GM12878 (cell line): ENCODE data around the gene CACTIN. TPM values are rescaled to one million over a fixed set of nuclear protein-coding genes. Genes with fewer than 3 reads are reported as not detected.
A peak's percentile ranks its signal among the peaks of the same experiment; 100 is the strongest.

Experiments used
- ATAC-seq: fragments of 200-7000 bp; cut with Tn5 transposase; 3 replicates; pipeline ENCODE4 v1.9.1; 2020; ENCODE audit warnings: mild to moderate bottlenecking, moderate library complexity
- BruUV-seq: library from RNA; stranded (reverse); fragments of 400-500 nt; replicated peaks from 2 replicates; lab custom pipeline; 2021; lab: Mats Ljungman, UMichigan
- CTCF ChIA-PET: fragments of 300-600 bp; sonication (Branson Sonifier 250); formaldehyde crosslinking; extraction: SDS; loops from one replicate; lab custom pipeline; 2021; ENCODE audit warnings: inconsistent platforms; lab: Yijun Ruan, JAX
- POLR2A ChIA-PET: fragments of 350-600 bp; formaldehyde crosslinking; extraction: SDS; loops from one replicate; lab custom pipeline; 2021; ENCODE audit warnings: inconsistent platforms; lab: Charles Lee
- RAD21 ChIA-PET: fragments of 300-600 bp; sonication (Branson Sonifier 250); formaldehyde crosslinking; loops from one replicate; lab custom pipeline; 2023; ENCODE audit warnings: antibody characterized with exemption; ENCODE audit not compliant: unreplicated experiment; lab: Charles Lee
- SMC1A ChIA-PET: fragments of 300-600 bp; sonication (Branson Sonifier 250); formaldehyde crosslinking; loops from one replicate; lab custom pipeline; 2023; ENCODE audit not compliant: unreplicated experiment, uncharacterized antibody; lab: Charles Lee
- DNase-seq: peaks from one replicate; pipeline ENCODE4 v3.0.0-alpha.2; 2011; ENCODE audit warnings: low read depth, low spot score
- FAIRE-seq: peaks from 3 replicates; lab custom pipeline; 2011; peaks lifted over from hg19 to GRCh38; lab: Jason Lieb, UNC
- H2AFZ ChIP-seq: 2 replicates; pipeline ENCODE4 v1.6.0; 2011; ENCODE audit warnings: low read depth, low read length, control low read depth; ENCODE audit not compliant: control insufficient read depth
- H3K27ac ChIP-seq: 2 replicates; pipeline ENCODE4 v1.5.1; 2011; ENCODE audit warnings: control low read depth; ENCODE audit not compliant: control insufficient read depth, insufficient read depth
- H3K27me3 ChIP-seq, 2 experiments: replicated peaks in 1 of 2; 2 replicates each; pipeline versions ENCODE4 v1.6.0 to v1.6.1; 2011; ENCODE audit warnings: low read length in 1 of 2; ENCODE audit not compliant: control insufficient read depth in 2 of 2, insufficient read depth in 2 of 2
- H3K36me3 ChIP-seq, 2 experiments: 2 replicates each; pipeline ENCODE4 v1.5.1; 2011; ENCODE audit warnings: low read length in 1 of 2; ENCODE audit not compliant: control insufficient read depth in 2 of 2, insufficient read depth in 2 of 2
- H3K4me1 ChIP-seq: 2 replicates; pipeline ENCODE4 v1.6.1; 2011; ENCODE audit warnings: mild to moderate bottlenecking, low read length, moderate library complexity, mixed read lengths; ENCODE audit not compliant: control insufficient read depth, insufficient read depth
- H3K4me2 ChIP-seq: 2 replicates; pipeline ENCODE4 v1.6.0; 2011; ENCODE audit warnings: control low read depth; ENCODE audit not compliant: control insufficient read depth, insufficient read depth
- H3K4me3 ChIP-seq: fragments of 200-600 bp; sonication (generic); 2 replicates; pipeline ENCODE4 v1.5.1; 2016
- H3K79me2 ChIP-seq: 2 replicates; pipeline ENCODE4 v1.6.0; 2011; ENCODE audit warnings: low read length; ENCODE audit not compliant: control insufficient read depth, insufficient read depth
- H3K9ac ChIP-seq: 2 replicates; pipeline ENCODE4 v1.8.0; 2011; ENCODE audit warnings: low read length, control low read depth, mixed read lengths; ENCODE audit not compliant: control insufficient read depth, insufficient read depth
- H3K9me3 ChIP-seq: replicated peaks from 3 replicates; pipeline ENCODE4 v1.5.1; 2011; ENCODE audit warnings: mild to moderate bottlenecking, low read length; ENCODE audit not compliant: control insufficient read depth, insufficient read depth
- H4K20me1 ChIP-seq: 2 replicates; pipeline ENCODE4 v1.6.0; 2011; ENCODE audit not compliant: control insufficient read depth, insufficient read depth
- SMARCA5 ChIP-seq: fragments of 450-650 bp; IDR thresholded peaks from 2 replicates; pipeline ENCODE4 v1.6.1; 2017; ENCODE audit warnings: mild to moderate bottlenecking
- WGBS: methylation state at CpG from one replicate; pipeline ENCODE4 v1.1.6; 2016; ENCODE audit warnings: low lambda C conversion rate; ENCODE audit not compliant: insufficient replicate concordance, insufficient coverage; ENCODE audit errors: missing lambda C conversion rate; 5-methylcytosine and 5-hydroxymethylcytosine counted together
- in situ Hi-C: fragments of 300-500 bp; cut with MboI; formaldehyde crosslinking; loops from 9 replicates; pipeline ENCODE4 v1.14.3; 2018; ENCODE audit warnings: mixed read lengths
- intact Hi-C: fragments of 100-400 bp; cut with micrococcal nuclease; formaldehyde crosslinking; loops from one replicate; pipeline ENCODE4 v1.14.2; 2022; ENCODE audit not compliant: unreplicated experiment
- polyA plus RNA-seq, 11 experiments: library from polyadenylated mRNA; depleted of rRNA in 4 of 11; unstranded in 6 of 11; stranded (reverse) in 5 of 11; fragments of >200 nt; fragmentation: Nextera tagmentation in 4 of 11; fragmentation: Illumina TruSeq in 1 of 11; extraction: Ambion mirVana in 4 of 11; extraction: Trizol in 1 of 11; gene quantifications; 1 replicate in 1 of 11; 2 replicates in 10 of 11; pipeline versions ENCODE4 v1.2.1 to v1.2.3, GENCODE V29; 2011 to 2016; ENCODE audit warnings: inconsistent platforms in 2 of 11, missing spikeins in 2 of 11, low read depth in 1 of 11
- total RNA-seq, 4 experiments: library from RNA; depleted of rRNA in 3 of 4; stranded (reverse); fragments of >200 nt in 3 of 4; fragmentation: Illumina TruSeq in 1 of 4; extraction: Trizol in 1 of 4; gene quantifications; 2 replicates each; pipeline versions ENCODE4 v1.2.1 to v1.2.3, GENCODE V29; 2013 to 2021
- TF ChIP-seq, protein P1 (sequence below): IDR thresholded peaks from 2 replicates; pipeline ENCODE4 v1.6.1; 2012; ENCODE audit warnings: improper control_type of control experiment, low read depth, low read length; ENCODE audit not compliant: insufficient replicate concordance

CACTIN gene
- total and polyA plus RNA-seq, 10 of the 15 experiments (the other 5 are each of a cell fraction or from before 2014, with no cell fraction given) = 0.40 to 31.4 (median 12.5) TPM

DNA sequence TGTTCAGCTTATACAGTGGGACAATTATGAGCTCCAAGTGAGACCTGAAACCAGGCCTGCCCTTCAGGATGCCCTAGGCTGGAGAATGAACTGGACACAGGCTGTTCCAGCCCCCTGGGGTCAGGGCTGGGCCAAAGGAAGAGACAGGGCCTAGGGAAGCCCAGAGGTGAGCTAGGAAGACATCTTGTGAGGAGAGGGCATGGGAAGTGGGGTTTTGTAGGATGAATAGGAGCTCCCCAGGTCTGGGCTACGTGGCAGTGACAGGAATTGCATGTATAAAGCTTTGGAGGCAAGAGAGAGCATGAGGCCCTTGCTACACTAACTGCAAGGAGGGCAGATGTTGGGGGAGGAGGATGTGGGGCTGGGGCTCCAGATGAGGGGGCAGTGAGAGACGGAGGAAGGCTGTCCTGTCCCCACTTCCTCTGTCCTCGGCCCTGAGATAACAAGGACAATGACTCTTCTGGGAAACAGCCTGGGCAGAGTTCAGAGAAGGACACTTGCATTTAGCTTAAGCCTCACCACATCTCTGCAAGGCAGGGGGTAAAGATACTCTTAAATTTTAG is 18.4 kb downstream of the CACTIN start:
- Histone ChIP-seq H4K20me1 (no peaks in the 10 kb centered on the region), H3K4me1 (peaks cover 12% of the 10 kb centered on the region), H3K79me2 (no peaks in the 10 kb centered on the region), H3K9me3 (no peaks in the 10 kb centered on the region), H3K4me3 (no peak overlapping the region), H3K27ac (no peak overlapping the region), H3K4me2 (no peak overlapping the region), H3K27me3 (no peaks in the 10 kb centered on the region), H3K36me3 (peaks cover 0 to 8% of the 10 kb centered on the region in 2 experiments; a peak in 3 of 4 replicates), H3K9ac (no peak overlapping the region), H2AFZ (no peak overlapping the region)
- ChIA-PET POLR2A (interaction anchor here (1.1 kb wide), 1 partner anchor 19 kb away, joined by 3 read pairs; no protein-coding TSS in a partner anchor), RAD21 (interaction anchor here (0.5 to 0.6 kb wide), 2 partner anchors 52 to 143 kb away, joined by 3 read pairs; no protein-coding TSS in a partner anchor), CTCF (interaction anchor here (0.8 to 2.4 kb wide), 3 partner anchors 23 to 304 kb away, joined by 3 to 8 read pairs (median 3); partner anchors contain the start of gene GIPC3), SMC1A (interaction anchor here (1.2 kb wide), 1 partner anchor 16 kb away, joined by 3 read pairs; no protein-coding TSS in a partner anchor)
- ATAC-seq (no peak), FAIRE-seq (no peak), DNase-seq (no peak)
- BruUV-seq = no TSS peak
- TF ChIP-seq, protein P1, sequence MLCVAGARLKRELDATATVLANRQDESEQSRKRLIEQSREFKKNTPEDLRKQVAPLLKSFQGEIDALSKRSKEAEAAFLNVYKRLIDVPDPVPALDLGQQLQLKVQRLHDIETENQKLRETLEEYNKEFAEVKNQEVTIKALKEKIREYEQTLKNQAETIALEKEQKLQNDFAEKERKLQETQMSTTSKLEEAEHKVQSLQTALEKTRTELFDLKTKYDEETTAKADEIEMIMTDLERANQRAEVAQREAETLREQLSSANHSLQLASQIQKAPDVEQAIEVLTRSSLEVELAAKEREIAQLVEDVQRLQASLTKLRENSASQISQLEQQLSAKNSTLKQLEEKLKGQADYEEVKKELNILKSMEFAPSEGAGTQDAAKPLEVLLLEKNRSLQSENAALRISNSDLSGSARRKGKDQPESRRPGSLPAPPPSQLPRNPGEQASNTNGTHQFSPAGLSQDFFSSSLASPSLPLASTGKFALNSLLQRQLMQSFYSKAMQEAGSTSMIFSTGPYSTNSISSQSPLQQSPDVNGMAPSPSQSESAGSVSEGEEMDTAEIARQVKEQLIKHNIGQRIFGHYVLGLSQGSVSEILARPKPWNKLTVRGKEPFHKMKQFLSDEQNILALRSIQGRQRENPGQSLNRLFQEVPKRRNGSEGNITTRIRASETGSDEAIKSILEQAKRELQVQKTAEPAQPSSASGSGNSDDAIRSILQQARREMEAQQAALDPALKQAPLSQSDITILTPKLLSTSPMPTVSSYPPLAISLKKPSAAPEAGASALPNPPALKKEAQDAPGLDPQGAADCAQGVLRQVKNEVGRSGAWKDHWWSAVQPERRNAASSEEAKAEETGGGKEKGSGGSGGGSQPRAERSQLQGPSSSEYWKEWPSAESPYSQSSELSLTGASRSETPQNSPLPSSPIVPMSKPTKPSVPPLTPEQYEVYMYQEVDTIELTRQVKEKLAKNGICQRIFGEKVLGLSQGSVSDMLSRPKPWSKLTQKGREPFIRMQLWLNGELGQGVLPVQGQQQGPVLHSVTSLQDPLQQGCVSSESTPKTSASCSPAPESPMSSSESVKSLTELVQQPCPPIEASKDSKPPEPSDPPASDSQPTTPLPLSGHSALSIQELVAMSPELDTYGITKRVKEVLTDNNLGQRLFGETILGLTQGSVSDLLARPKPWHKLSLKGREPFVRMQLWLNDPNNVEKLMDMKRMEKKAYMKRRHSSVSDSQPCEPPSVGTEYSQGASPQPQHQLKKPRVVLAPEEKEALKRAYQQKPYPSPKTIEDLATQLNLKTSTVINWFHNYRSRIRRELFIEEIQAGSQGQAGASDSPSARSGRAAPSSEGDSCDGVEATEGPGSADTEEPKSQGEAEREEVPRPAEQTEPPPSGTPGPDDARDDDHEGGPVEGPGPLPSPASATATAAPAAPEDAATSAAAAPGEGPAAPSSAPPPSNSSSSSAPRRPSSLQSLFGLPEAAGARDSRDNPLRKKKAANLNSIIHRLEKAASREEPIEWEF = no peak
- TF ChIP-seq SMARCA5 = peak; percentile 66; the same call in 1 of the 2 replicates
- intact Hi-C loops (loop anchor here (5.0 kb wide), 1 partner anchor 36 kb away; the partner anchor contains the start of gene HMG20B), in situ Hi-C loops (no loop called here)
- 26% methylated on average over 2 of the region's 3 CpGs for WGBS
